Measurements from ENCODE around the gene SPC25.
"Not testable (repeated sequence)": the region's sequence is repeated elsewhere in the genome, so short reads cannot be mapped to it uniquely, and the experiment has no call there.

The SPC25 gene

GRCh38 chr2:168901003-168901402 is 10.8 kb upstream of the SPC25 start, which contains the start of gene G6PC2:
Gene G6PC2 (plus strand): TSS chr2:168901291. CDS start chr2:168901332, 41 bp downstream.
- no peak for DNase-seq

- no peak for DNase-seq
These were observed 7.2 kb upstream of the SPC25 start for GRCh38 chr2:168897449-168897848.

GRCh38 chr2:168896783-168897182 is 6.6 kb upstream of the SPC25 start:
- no peak for DNase-seq

GRCh38 chr2:168895771-168896170 is 5.5 kb upstream of the SPC25 start:
- no peak for DNase-seq

- no peak for DNase-seq
These were observed 4.5 kb upstream of the SPC25 start for GRCh38 chr2:168894720-168895119.

- no peak for DNase-seq
These were observed 3.9 kb upstream of the SPC25 start for GRCh38 chr2:168894101-168894500.

- no peak for DNase-seq
These were observed 2.1 kb upstream of the SPC25 start for GRCh38 chr2:168892327-168892726.

- DNase-seq = no peak
These were observed 610 bp downstream of the SPC25 start for GRCh38 chr2:168889635-168890005.

- DNase-seq = no peak
These were observed 5.3 kb downstream of the SPC25 start for GRCh38 chr2:168884975-168885374.

- DNase-seq = not testable (repeated sequence)
These were observed 8.1 kb downstream of the SPC25 start for GRCh38 chr2:168882163-168882562.

- no peak for DNase-seq
These were observed 15.7 kb downstream of the SPC25 start for GRCh38 chr2:168874368-168875054.

GRCh38 chr2:168870824-168871223 is 19.4 kb downstream of the SPC25 start:
- not testable (repeated sequence) for DNase-seq

- not testable (repeated sequence) for DNase-seq
These were observed 19.9 kb downstream of the SPC25 start for GRCh38 chr2:168870369-168870768.

- not testable (repeated sequence) for DNase-seq
These were observed 23.1 kb downstream of the SPC25 start for GRCh38 chr2:168867164-168867563.

GRCh38 chr2:168858146-168858545 is 32.1 kb downstream of the SPC25 start:
- DNase-seq = no peak

GRCh38 chr2:168855601-168856000 is 34.6 kb downstream of the SPC25 start:
- no peak for DNase-seq

GRCh38 chr2:168854651-168855050 is 35.6 kb downstream of the SPC25 start:
- DNase-seq = no peak

- DNase-seq = no peak
These were observed 36.8 kb downstream of the SPC25 start for GRCh38 chr2:168853471-168853870.

- no peak for DNase-seq
These were observed 37.7 kb downstream of the SPC25 start for GRCh38 chr2:168852481-168852880.

- DNase-seq = no peak
These were observed 38.4 kb downstream of the SPC25 start for GRCh38 chr2:168851674-168852320.

GRCh38 chr2:168850846-168851245 is 39.4 kb downstream of the SPC25 start:
- no peak for DNase-seq

- no peak for DNase-seq
These were observed 40.6 kb downstream of the SPC25 start for GRCh38 chr2:168849610-168850009.

GRCh38 chr2:168848225-168848624 is 42.0 kb downstream of the SPC25 start:
- no peak for DNase-seq

GRCh38 chr2:168843253-168843652 is 47.0 kb downstream of the SPC25 start:
- DNase-seq = no peak

- no peak for DNase-seq
These were observed 48.8 kb downstream of the SPC25 start for GRCh38 chr2:168841445-168841844.
